Fibroblast of lung (primary cell): ENCODE results near the gene HSPA2. TPM values are rescaled to one million over a fixed set of nuclear protein-coding genes. Genes with fewer than 3 reads are reported as not detected.

Source experiments
- DNase-seq, 2 donors: peaks; one replicate each; pipeline versions ENCODE4 v3.0.0 to v3.0.0-alpha.2; 2010; ENCODE audit warnings: low read depth in 2 of 2
- H2AFZ ChIP-seq: 2 replicates; pipeline ENCODE4 v1.5.1; 2012; ENCODE audit warnings: low read length, control low read depth, inconsistent platforms
- H3K27ac ChIP-seq: 2 replicates; pipeline ENCODE4 v1.5.1; 2011; ENCODE audit warnings: low read length, control low read depth; ENCODE audit not compliant: insufficient read depth
- H3K27me3 ChIP-seq: 2 replicates; pipeline ENCODE4 v1.5.1; 2011; ENCODE audit warnings: mild to moderate bottlenecking, low read length; ENCODE audit not compliant: control insufficient read depth, insufficient read depth
- H3K36me3 ChIP-seq: 2 replicates; pipeline ENCODE4 v1.5.1; 2011; ENCODE audit warnings: low read length; ENCODE audit not compliant: control insufficient read depth, insufficient read depth
- H3K4me1 ChIP-seq: 2 replicates; pipeline ENCODE4 v1.5.1; 2011; ENCODE audit warnings: low read length; ENCODE audit not compliant: control insufficient read depth, insufficient read depth; ENCODE audit errors: extremely low read depth
- H3K4me2 ChIP-seq: 2 replicates; pipeline ENCODE4 v1.5.1; 2011; ENCODE audit warnings: low read length, control low read depth; ENCODE audit not compliant: insufficient read depth; ENCODE audit errors: extremely low read depth
- H3K4me3 ChIP-seq, 4 experiments: fragments of 200-600 bp in 1 of 4; sonication (generic) in 1 of 4; replicated peaks in 1 of 4; 2 replicates each; pipeline ENCODE4 v1.5.1; 2011 to 2016; ENCODE audit warnings: low read length in 4 of 4, low read depth in 3 of 4, mild to moderate bottlenecking in 3 of 4, control low read depth in 2 of 4, inconsistent platforms in 1 of 4, mixed read lengths in 1 of 4; ENCODE audit not compliant: insufficient read depth in 1 of 4; ENCODE audit errors: control extremely low read depth in 1 of 4
- H3K79me2 ChIP-seq: 2 replicates; pipeline ENCODE4 v1.5.1; 2012; ENCODE audit warnings: mild to moderate bottlenecking, low read length, inconsistent platforms; ENCODE audit not compliant: control insufficient read depth, insufficient read depth
- H3K9ac ChIP-seq: 2 replicates; pipeline ENCODE4 v1.5.1; 2011; ENCODE audit warnings: mild to moderate bottlenecking, low read length, control low read depth; ENCODE audit not compliant: insufficient read depth
- H3K9me3 ChIP-seq: 2 replicates; pipeline ENCODE4 v1.5.1; 2012; ENCODE audit warnings: low read depth, low read length; ENCODE audit not compliant: control insufficient read depth, insufficient read depth
- H4K20me1 ChIP-seq: 2 replicates; pipeline ENCODE4 v1.5.1; 2011; ENCODE audit warnings: low read length; ENCODE audit not compliant: control insufficient read depth, insufficient read depth; ENCODE audit errors: extremely low read depth
- EZH2 ChIP-seq: IDR thresholded peaks from 2 replicates; pipeline ENCODE4 v1.5.1; 2012; ENCODE audit warnings: low read length, control low read depth, mild to moderate bottlenecking; ENCODE audit errors: missing control alignments
- polyA plus RNA-seq, 2 donors: library from polyadenylated mRNA; depleted of rRNA in 1 of 2; stranded (reverse) in 1 of 2; unstranded in 1 of 2; fragments of >200 nt; gene quantifications; 2 replicates each; pipeline ENCODE4 v1.2.1, GENCODE V29; 2011 to 2012; ENCODE audit warnings: missing spikeins in 1 of 2
- total RNA-seq: library from RNA; depleted of rRNA; stranded (reverse); fragments of >200 nt; gene quantifications from 2 replicates; pipeline ENCODE4 v1.2.1, GENCODE V29; 2014
- TF ChIP-seq, protein P1 (sequence below), 2 donors: IDR thresholded peaks in 1 of 2; conservative IDR thresholded peaks in 1 of 2; 1 replicate in 1 of 2; 2 replicates in 1 of 2; pipeline ENCODE4 v1.5.1; 2011 to 2012; ENCODE audit warnings: low read length in 2 of 2, control low read depth in 1 of 2, inconsistent platforms in 1 of 2, low read depth in 1 of 2, mild to moderate bottlenecking in 1 of 2

Gene HSPA2
- total and polyA plus RNA-seq, 2 donors (not counting 1 experiment from before 2014, with no cell fraction given), result 9.9 to 50.0 TPM

DNA sequence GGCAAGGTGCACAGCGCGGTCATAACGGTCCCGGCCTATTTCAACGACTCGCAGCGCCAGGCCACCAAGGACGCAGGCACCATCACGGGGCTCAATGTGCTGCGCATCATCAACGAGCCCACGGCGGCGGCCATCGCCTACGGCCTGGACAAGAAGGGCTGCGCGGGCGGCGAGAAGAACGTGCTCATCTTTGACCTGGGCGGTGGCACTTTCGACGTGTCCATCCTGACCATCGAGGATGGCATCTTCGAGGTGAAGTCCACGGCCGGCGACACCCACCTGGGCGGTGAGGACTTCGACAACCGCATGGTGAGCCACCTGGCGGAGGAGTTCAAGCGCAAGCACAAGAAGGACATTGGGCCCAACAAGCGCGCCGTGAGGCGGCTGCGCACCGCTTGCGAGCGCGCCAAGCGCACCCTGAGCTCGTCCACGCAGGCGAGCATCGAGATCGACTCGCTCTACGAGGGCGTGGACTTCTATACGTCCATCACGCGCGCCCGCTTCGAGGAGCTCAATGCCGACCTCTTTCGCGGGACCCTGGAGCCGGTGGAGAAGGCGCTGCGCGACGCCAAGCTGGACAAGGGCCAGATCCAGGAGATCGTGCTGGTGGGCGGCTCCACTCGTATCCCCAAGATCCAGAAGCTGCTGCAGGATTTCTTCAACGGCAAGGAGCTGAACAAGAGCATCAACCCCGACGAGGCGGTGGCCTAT lies 875 bp downstream of the HSPA2 start:
- peaks cover 6% of the 10 kb centered on the region for H3K4me1 ChIP-seq
- H3K27ac ChIP-seq, result no peak overlapping the region
- H3K4me3 ChIP-seq, result peak overlapping the region; percentile 39 to 63 (median 52)
- peak overlapping the region; percentile 47 for H2AFZ ChIP-seq
- TF ChIP-seq, protein P1, sequence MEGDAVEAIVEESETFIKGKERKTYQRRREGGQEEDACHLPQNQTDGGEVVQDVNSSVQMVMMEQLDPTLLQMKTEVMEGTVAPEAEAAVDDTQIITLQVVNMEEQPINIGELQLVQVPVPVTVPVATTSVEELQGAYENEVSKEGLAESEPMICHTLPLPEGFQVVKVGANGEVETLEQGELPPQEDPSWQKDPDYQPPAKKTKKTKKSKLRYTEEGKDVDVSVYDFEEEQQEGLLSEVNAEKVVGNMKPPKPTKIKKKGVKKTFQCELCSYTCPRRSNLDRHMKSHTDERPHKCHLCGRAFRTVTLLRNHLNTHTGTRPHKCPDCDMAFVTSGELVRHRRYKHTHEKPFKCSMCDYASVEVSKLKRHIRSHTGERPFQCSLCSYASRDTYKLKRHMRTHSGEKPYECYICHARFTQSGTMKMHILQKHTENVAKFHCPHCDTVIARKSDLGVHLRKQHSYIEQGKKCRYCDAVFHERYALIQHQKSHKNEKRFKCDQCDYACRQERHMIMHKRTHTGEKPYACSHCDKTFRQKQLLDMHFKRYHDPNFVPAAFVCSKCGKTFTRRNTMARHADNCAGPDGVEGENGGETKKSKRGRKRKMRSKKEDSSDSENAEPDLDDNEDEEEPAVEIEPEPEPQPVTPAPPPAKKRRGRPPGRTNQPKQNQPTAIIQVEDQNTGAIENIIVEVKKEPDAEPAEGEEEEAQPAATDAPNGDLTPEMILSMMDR (conservative IDR thresholded peaks at IDR 0.05 in 1 of 2, IDR thresholded peaks at IDR 0.05 in 1 of 2; ENCODE audit: low read depth in 1 of 2, low read length in 2 of 2), result no peak
- no peak for TF ChIP-seq EZH2
- DNase-seq, result peak; percentile 4 to 18
- no peaks in the 10 kb centered on the region for H4K20me1 ChIP-seq
- no peaks in the 10 kb centered on the region for H3K36me3 ChIP-seq
- H3K9ac ChIP-seq, result no peak overlapping the region
- H3K9me3 ChIP-seq, result peaks cover 6% of the 10 kb centered on the region
- H3K27me3 ChIP-seq, result peaks cover 12% of the 10 kb centered on the region
- H3K79me2 ChIP-seq, result no peaks in the 10 kb centered on the region
- H3K4me2 ChIP-seq, result peak overlapping the region; percentile 77

DNA sequence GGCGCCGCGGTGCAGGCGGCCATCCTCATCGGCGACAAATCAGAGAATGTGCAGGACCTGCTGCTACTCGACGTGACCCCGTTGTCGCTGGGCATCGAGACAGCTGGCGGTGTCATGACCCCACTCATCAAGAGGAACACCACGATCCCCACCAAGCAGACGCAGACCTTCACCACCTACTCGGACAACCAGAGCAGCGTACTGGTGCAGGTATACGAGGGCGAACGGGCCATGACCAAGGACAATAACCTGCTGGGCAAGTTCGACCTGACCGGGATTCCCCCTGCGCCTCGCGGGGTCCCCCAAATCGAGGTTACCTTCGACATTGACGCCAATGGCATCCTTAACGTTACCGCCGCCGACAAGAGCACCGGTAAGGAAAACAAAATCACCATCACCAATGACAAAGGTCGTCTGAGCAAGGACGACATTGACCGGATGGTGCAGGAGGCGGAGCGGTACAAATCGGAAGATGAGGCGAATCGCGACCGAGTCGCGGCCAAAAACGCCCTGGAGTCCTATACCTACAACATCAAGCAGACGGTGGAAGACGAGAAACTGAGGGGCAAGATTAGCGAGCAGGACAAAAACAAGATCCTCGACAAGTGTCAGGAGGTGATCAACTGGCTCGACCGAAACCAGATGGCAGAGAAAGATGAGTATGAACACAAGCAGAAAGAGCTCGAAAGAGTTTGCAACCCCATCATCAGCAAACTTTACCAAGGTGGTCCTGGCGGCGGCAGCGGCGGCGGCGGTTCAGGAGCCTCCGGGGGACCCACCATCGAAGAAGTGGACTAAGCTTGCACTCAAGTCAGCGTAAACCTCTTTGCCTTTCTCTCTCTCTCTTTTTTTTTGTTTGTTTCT lies 1.7 kb downstream of the HSPA2 start:
- H3K27me3 ChIP-seq, result peaks cover 12% of the 10 kb centered on the region
- peak overlapping the region; percentile 47 for H2AFZ ChIP-seq
- DNase-seq, result no peak
- peaks cover 6% of the 10 kb centered on the region for H3K4me1 ChIP-seq
- H3K36me3 ChIP-seq, result no peaks in the 10 kb centered on the region
- peak overlapping the region; percentile 77 for H3K4me2 ChIP-seq
- no peaks in the 10 kb centered on the region for H3K79me2 ChIP-seq
- peak overlapping the region; percentile 39 to 63 (median 52) for H3K4me3 ChIP-seq
- no peak overlapping the region for H3K27ac ChIP-seq
- no peaks in the 10 kb centered on the region for H4K20me1 ChIP-seq
- peaks cover 6% of the 10 kb centered on the region for H3K9me3 ChIP-seq
- H3K9ac ChIP-seq, result peak overlapping the region; percentile 13
- TF ChIP-seq EZH2, result peak; percentile 68
- TF ChIP-seq, protein P1 (conservative IDR thresholded peaks at IDR 0.05 in 1 of 2, IDR thresholded peaks at IDR 0.05 in 1 of 2; ENCODE audit: low read depth in 1 of 2, low read length in 2 of 2), result no peak

DNA sequence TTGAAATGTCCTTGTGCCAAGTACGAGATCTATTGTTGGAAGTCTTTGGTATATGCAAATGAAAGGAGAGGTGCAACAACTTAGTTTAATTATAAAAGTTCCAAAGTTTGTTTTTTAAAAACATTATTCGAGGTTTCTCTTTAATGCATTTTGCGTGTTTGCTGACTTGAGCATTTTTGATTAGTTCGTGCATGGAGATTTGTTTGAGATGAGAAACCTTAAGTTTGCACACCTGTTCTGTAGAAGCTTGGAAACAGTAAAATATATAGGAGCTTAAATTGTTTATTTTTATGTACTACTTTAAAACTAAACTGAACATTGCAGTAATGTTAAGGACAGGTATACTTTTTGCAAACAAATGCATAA lies 2.3 kb downstream of the HSPA2 start:
- peaks cover 12% of the 10 kb centered on the region for H3K27me3 ChIP-seq
- H3K79me2 ChIP-seq, result no peaks in the 10 kb centered on the region
- H3K4me3 ChIP-seq, result peak overlapping the region in 3 of 4 experiments; percentile 51 to 63 (median 53)
- no peak overlapping the region for H2AFZ ChIP-seq
- peaks cover 6% of the 10 kb centered on the region for H3K4me1 ChIP-seq
- no peaks in the 10 kb centered on the region for H4K20me1 ChIP-seq
- no peak overlapping the region for H3K27ac ChIP-seq
- H3K36me3 ChIP-seq, result no peaks in the 10 kb centered on the region
- DNase-seq, result no peak
- H3K9me3 ChIP-seq, result peaks cover 6% of the 10 kb centered on the region
- TF ChIP-seq EZH2, result no peak
- no peak overlapping the region for H3K9ac ChIP-seq
- H3K4me2 ChIP-seq, result peak overlapping the region; percentile 77
